Activated CD4-positive, alpha-beta T cell treated with anti-CD3 and anti-CD28 coated beads, Interleukin-2, Interleukin-4, amounts not matched to agents 100 ng/mL and 50 ng/mL, durations not matched to agents 16 hours and 8 hours (primary cell): ENCODE results near the gene IQCN.

Source experiments
- DNase-seq: peaks from one replicate; pipeline ENCODE4 v3.0.0-alpha.2; 2020; ENCODE audit warnings: low spot score

IQCN gene

DNA sequence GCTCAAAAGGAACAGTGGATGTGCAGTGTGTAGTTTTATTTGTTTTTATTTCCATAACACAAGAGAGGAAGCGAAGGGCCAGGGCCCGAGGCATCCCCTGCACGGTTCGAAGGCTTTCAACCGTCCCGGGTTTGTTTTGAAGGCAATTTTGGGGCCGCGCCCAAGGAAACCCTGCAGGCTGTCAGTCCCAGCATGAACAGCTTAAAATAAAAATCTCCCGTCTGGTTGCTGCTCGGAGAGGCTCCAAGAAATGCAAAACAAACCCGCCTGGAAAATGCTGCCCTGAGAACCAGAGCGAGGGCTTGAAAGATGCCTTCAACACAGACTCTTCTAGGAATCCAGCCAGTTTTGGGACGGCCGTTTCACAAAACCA, 32.6 kb upstream of the IQCN start:
- no peak for DNase-seq

DNA sequence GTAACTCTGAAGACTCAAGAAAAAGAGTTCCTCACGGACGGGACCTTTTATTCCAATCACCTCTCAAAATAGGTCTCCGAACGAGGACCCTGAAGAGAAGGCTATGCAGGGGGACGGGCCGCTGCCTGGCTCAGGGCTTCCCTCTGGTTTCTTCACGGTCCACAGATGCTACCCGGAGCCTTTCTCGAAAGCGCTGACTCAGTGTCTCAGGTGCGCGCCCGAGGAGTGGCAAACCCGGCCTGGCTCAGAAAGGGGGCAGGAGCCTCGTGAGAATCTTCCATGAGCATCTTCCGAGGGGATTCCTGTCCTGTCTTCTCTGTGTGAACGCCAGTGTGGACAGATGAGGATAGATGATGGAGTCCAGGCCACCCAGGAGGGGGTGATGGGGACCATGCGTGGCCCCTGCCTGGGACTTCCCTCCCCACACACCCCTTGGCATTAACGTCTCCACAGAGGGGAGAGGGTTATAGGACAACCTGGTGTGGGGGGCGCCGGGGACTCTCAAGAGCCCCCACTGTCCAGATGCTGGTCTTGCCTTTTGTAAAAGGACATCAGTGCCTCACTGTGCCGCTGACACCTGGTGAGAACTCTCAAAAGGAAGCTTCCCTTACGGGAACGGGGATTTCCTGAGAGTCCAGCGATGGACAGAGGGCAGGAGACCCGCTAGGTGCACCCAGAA, 32.1 kb upstream of the IQCN start:
- no peak for DNase-seq

DNA sequence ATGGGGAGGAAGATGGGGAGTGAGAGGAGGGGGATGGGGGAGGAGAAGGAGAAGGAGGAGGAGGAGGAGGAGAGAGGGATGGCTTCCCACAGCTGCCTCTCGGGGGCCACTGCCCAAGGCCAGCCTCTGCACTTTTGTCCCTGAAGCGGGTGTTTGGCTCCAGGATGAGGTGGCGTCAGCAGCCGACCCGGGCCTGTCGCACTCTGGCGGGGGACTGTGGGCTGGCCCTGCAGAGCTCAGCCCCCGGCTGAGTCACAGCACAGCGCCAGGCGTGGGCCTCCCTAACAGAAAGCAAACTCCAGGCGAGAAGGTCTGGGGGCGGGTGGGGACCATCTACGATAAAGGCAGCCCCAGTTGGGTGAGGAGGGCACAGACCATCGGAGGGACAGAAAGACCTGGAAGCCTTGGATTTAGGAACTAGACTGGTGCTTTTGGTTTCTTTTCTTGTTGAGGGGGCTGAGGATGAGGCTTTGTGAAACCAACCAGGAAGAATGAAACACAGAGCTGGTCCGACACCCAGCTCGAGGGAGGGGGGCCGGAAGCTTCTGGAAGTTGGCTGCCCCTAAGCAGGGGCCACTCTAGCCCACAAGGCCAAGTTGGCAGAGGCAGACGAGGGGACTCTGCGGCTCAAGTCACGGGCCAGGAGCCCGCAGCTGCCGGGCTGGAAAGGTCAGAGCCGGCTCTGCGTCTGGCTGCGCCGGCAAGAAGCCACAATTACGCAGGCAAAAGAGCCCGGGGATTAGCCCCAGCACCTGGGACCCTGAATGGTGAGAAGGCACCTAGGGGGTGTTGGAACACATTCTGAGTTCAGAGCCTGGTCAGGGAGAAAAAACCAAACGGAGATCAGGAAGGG, 30.4 kb upstream of the IQCN start:
- DNase-seq, result peak; percentile 88

DNA sequence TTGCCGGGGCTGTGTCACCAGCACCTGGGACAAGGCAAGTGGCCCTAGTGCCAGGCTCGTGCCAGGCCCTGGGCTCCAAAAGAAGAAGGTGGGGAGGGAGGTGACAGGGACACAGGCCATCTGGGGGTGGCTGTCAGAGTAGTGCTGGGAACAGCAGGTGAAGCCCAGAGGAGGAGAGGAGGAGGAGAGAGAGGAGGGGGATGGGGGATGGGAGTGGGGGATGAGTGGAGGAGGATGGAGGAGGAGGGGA, 29.9 kb upstream of the IQCN start:
- DNase-seq, result no peak

DNA sequence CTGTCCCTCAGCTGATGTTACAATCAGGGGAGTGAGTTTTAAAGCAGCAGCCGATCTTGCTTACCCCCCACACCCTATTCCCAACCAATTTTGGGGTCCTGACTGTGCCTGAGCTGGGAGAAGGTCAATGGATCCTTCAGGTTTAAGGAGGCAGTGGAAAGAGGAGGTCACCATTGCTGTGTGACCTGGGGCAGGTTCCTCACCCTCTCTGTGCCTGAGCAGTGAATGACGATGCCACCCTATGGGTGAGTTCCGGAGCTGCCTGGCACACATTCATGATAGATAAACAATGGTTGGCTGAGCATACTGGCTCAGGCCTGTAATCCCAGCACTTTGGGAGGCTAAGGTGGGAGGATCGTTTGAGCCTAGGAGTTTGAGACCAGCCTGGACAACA, 27.5 kb upstream of the IQCN start:
- DNase-seq, result no peak

DNA sequence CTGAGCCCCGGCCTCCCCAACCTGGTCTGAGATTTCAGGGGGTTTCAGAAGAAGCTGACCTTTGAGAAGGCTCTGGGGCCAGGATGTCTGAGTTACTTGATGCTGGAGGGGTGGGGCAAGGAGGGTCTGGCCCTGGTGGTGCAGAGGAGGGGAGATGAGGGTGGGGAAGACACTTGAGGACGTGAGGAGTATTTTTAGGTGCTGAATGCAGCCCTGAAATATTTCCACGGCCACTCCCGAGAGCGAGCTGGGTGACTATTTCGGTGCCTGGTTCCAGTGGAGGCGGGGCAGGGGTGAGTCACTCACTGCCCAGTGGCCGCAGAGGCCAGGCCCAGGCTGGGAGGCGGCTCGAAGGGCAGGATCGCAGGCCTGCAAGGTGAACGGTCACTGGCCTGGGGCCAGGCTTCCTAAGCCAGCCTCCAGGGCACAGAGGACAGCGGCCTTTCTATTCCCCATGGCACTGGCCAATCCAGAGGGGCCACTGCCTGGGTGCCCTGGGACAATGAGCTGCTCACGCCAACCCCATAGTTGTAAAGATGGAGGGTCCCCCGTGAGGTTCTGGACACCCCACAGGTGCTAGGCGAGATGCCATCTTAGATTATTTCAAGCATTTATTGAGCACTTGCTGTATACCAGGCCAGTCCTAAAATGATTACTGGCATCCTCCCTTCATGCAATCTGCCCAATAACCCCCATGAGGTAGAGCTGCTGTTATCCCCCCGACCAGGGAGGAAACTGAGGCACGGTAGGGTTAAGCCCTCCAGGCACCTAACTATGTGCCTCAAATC, 26.9 kb upstream of the IQCN start:
- DNase-seq, result no peak

DNA sequence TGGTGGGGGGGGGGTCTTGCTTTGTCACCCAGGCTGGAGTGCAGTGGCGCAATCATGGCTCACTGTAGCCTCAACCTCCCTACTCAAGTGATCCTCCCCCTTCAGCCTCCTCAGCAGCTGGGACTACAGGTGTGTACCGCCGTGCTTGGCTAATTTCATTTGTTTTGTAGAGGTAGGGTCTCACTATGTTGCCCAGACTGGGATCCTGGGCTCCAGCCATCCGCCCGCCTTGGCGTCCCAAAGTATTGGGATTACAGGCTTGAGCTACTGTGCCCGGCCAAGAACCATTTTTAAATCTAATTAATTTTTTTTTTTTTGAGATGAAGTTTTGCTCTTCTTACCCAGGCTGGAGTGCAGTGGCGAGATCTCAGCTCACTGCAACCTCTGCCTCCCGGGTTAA, 25.4 kb upstream of the IQCN start:
- no peak for DNase-seq

DNA sequence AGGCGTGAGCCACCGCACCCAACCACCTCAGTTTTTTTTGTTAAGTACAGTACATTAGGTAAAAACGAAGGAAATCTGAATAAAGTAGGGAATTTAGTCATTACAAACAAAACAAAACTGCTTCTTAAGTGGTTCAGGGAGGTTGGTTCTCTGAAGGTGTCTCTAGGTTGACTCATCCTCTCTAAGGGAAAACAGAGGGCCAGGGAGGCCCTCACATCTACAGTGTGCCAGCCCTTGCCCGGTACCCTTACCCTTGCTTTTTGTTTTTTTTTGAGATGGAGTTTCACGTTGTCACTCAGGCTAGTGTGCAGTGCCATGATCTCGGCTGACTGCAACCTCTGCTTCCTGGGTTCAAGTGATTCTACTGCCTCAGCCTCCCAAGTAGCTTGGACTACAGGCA, 24.3 kb upstream of the IQCN start:
- DNase-seq, result no peak

DNA sequence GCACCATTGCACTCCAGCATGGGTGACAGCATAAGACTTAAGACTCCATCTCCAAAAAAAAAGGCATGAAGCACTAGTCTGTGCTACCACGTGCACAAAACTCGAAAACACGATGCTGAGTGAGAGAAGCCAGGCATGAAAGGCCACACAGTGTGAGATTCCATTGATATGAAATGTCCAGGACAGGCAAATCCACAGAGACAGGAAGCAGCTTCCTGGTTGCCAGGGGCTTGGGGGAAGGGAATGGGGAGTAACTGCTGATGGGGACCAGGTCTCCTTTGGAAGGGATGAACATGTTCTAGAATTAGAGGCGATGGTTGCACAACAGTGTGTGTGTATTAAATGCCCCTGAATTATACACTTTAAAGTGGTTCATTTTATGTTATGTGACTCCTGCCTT, 23.1 kb upstream of the IQCN start:
- no peak for DNase-seq

DNA sequence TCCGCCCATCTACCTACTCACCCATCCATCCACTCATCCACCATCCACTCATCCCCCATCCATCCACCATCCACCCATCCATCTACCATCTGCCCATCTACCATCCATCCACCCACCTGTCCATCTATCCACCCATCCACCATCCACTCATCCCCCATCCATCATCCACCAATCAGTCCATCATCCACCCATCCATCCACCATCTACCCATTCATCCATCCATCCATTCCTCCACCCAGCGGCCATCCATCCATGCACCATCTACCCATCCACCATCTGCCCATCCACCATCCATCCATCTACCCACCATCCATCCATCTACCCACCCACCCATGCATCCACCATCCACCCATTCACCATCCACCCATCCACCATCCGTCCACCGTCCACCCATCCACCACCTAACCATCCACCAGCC, 20.8 kb upstream of the IQCN start:
- DNase-seq, result no peak

DNA sequence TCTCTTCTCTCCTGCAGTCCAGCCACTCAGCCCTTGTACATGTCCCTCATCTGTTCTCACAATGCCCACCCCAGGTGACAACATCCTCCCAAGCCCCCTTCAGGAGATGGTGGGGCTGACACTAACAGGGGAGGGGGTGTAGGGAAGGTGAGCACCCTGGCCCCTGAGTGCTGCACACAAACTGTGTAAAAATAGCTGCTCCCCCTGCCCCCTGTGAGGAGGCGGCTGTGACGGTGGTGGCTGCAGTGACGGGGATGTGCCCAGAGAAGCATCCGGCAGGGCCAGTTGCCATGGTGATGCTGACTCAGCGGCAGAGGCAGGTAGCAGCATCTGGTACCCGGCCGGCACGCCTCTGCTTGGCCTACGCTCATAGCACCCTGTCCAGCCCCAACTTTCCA, 20.2 kb upstream of the IQCN start:
- DNase-seq, result peak; percentile 91

DNA sequence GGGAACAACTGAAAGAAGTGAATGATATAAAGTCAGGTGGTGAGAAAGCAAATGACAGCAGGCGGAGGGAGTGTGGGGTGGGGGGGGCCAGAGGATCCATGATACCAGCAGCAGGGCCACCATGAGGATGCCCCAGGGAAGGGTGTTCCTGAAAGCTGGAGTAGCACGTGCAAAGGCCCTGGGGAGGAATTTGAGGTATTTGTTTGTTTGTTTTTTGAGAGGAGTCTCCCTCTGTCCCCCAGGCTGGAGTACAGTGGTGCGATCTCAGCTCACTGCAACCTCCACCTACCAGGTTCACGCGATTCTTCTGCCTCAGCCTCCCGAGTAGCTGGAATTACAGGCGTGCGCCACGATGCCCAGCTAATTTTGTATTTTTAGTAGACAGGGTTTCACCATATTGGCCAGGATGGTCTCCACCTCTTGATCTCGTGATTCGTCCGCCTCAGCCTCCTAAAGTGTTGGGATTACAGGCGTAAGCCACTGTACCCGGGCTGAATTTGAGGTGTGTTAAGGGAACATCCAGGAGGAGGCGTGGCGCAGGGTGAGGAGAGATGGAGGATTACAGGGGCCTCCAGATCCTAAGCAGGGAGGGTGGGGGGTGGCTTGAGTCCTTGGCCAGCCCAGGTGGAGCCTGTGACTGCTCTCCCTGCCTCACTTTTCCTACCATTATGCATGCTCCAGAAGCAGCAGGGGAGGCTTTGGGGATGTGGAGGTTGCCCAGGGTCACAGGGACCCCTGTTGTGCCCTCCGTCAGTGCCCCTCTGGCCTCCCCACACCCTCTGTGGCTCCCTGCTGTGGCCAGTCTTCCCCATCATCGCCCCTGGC, 19.6 kb upstream of the IQCN start:
- DNase-seq, result no peak

DNA sequence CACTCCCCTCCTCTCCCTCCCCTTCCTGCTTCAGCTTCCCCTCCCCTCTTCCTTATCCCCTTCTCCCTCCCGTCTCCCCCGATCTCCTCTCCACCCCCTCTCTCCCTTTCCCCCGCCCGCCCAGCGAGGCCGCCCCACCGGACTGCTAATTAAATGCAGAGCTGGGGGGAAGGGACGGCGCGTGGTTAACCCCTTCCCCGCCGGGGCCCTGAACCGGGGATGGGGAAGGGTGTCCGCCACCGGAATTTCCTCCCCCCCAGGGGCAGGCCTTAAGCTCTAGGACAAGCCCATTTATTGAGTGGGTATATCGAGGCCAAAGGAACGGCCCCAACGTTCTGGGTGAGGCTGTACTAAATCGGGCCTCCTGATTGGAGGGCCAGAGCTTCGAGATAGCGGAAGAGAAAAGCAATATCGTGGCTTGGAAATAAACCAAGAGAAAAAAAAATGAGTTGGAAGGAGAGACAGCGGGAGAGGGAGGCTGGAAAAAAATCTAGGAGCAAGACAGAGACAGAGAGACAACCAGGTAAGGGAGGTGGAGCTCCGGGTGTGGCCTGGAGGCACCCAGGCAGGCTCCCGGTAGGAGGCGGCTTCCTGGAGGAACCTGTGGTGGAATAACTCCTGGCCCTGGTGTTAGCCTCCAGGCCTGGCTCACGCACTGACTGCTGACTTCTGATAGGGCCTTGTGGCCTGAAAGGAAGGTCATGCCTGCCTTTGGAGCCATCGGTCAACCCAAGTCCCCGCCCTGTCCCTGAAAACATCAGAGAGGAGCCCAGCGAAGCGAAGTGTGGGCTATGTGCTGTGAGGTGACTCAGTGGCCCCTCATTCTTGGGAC, 18.8 kb upstream of the IQCN start:
- peak; percentile 81 for DNase-seq

DNA sequence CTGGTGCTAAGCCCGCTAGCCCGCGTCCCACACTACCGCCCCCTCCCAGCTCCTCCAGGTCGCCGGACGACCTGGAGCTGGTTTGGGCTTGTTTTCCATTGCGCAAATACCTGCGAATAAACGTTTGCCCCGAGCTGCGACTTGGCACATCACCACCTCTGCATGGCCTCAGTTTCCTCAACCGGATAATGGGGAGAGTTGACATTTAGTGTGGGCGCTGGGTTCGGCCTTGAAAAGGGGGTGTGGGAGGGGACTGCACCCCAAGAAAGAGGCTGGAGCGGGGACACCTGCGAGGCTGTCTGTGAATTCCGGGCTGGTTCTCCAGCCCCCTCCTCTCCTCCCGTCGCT, 18.2 kb upstream of the IQCN start:
- no peak for DNase-seq

DNA sequence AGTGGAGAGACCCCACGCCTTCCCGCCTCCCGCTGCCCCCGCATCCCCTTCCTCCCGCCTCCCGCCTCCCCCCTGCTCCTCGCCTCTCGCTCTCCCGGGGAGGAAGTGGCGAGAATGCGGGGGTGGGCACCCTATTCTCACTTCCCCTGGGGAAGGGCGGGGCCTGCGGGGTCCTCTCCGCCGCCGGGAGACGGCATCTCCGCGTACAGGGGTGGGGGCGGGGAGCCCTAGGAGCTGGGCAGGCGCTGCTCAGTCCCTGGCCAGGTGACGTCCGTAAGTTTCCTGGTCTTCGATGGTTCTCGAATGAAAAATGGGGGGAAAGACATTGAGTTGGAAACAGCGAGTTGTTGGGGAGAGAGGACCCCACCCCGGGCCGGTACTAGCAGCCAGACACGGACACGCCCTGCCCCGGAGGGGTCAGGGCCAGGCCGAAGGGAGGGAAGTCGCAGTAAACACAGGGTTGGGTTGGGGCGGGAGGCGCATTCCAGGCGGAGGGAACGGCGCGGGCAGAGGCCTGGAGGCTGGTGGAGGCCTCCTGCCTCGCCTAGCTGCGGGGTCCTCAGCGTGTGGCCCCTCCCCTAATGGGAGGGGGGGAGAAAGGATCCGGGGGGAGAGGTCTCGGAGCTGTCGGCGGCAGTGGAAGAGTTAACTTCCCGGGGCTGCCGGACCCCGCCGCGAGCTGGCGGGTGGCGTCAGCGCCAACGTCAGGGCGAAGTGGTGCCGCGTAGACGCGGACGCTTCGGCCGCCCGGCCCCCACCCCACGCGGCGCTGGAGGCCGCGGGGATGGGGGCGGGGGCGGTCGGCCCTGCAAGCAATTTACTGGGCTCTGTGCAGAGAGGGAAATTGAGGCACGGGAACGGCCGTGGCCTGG, 17.6 kb upstream of the IQCN start:
- peak; percentile 91 for DNase-seq

DNA sequence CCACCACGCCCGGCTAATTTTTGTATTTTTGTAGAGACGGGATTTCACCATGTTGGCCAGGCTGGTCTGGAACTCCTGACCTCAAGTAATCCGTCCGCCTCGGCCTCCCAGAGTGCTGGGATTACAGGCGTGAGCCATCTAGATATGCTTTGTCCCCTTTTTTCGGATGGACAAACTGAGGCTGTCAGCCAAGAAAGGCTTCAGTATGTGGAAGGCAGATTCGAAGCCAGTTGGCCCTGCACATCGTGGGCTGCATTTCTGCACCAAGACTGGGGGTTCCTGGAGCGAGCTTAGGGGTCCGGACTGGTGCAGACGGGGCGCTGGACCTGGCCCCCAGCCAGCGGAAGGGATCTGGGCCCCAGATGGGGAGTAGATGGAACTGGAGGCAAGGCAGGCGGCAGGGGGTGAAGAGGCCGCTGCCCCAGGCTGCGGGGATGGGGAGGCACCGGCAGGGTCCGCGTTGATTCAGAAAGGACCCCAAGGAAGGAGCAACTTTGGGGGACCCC, 16.8 kb upstream of the IQCN start:
- DNase-seq, result no peak

DNA sequence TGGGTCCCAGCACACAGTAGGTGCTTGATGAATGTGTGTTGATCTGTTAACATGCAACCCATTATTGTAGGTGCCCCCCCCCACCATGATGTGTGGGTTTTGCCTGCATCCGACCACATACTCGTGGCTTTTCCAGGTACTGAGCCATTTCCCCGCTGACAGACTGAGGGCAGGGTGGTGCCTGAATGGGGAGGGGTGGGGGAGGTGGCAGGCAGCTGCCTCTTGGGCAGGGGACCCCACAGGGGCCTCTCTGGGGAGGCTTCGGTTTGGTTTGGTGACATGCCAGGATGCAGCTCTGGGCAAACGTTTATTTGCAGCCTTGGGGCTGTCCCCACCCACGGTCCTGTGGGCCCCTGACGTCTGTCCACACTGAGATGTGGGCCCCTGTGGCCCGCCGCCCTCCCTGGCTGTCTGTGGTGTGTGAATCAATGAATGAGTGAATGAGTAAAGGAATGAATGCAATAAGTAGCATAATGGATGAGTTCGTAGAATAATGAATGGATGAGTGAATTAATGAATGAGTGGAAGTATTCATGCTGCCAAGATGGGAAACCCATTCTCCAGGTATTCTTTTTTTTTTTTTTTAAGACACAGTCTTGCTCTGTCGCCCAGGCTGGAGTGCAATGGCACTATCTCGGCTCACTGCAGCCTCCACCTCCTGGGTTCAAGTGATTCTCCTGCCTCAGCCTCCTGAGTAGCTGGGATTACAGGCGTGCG, 16.2 kb upstream of the IQCN start:
- DNase-seq, result peak; percentile 94

DNA sequence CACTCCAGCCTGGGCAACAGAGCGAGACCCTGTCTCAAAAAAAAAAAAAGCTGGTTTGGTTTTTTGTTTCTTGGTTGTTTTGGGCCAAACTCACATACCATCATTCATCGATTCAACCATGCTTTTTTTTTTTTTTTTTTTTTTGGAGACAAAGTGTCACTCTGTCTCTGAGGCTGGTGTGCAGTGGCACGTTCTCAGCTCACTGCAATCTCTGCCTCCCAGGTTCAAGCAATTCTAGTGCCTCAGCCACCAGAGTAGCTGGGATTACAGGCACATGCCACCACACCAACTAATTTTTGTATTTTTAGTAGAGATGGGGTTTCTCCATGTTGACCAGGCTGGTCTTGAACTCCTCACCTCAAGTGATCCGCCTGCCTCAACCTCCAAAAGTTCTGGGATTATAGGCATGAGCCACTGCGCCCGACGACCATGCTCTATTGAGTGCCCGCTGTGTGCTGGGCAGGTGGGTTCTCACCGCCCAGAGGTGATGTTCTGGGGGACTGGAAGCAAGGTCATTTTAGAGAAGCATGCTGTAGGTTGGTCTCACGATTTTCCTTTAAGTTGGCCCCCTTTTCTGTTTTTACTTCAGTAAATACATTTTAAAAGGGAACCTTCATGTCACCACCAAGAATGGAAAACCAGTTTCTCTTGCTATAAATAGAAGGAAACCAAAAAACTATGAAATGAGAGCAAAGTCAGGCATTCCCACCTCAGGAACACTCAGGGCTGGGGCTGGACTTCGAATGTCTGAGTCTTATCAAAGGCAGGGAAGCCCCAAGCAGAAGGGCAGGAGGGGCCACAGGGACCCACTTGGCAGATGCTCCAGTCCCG, 15.4 kb upstream of the IQCN start:
- DNase-seq, result no peak
